Measurements from ENCODE around the gene ERMP1. TPM values are rescaled to one million over a fixed set of nuclear protein-coding genes. Genes with fewer than 3 reads are reported as not detected.

Gene ERMP1
- polyA plus RNA-seq, 2 of the 4 experiments (the other 2 are of a cell fraction): 22.5 to 53.4 TPM

GRCh38 chr9:5764130-5764868 is 68.6 kb downstream of the ERMP1 start:
- FAIRE-seq: no peak
- POLR2A ChIA-PET: no interaction called here

GRCh38 chr9:5762421-5762820 is 70.5 kb downstream of the ERMP1 start:
- FAIRE-seq (no peak), ATAC-seq (no peak), DNase-seq (ENCODE audit: low read depth in 1 of 2, low spot score in 1 of 2) (no peak)
- POLR2A ChIA-PET: no interaction called here
- CTCF ChIA-PET: interaction anchor here (1.6 to 1.9 kb wide), 3 partner anchors 11 to 20 kb away, joined by 4 to 7 read pairs (median 5); no protein-coding TSS in a partner anchor
- Histone ChIP-seq H3K27ac (no peak overlapping the region), H3K4me1 (no peaks in the 10 kb centered on the region), H3K4me2 (no peak overlapping the region), H3K4me3 (no peak overlapping the region), H3K9me3 (no peaks in the 10 kb centered on the region)
- WGBS (ENCODE audit: missing lambda C conversion rate): 77% methylated on average over 4 of the region's 4 CpGs
- TF ChIP-seq MAFK (IDR thresholded peaks at IDR 0.05; ENCODE audit: partially characterized antibody) (no peak), NPAS2 (CRISPR knock-in tag; IDR thresholded peaks at IDR 0.05; ENCODE audit: borderline replicate concordance) (no peak), RARB (CRISPR knock-in tag; IDR thresholded peaks at IDR 0.05) (no peak), POLR2A (IDR thresholded peaks at IDR 0.05; ENCODE audit: low read length) (no peak), HOXB13 (CRISPR knock-in tag; IDR thresholded peaks at IDR 0.05; ENCODE audit: low read depth) (no peak), USF2 (IDR thresholded peaks at IDR 0.05) (no peak), TP53 (CRISPR knock-in tag; IDR thresholded peaks at IDR 0.05) (no peak), ELK1 (IDR thresholded peaks at IDR 0.05; ENCODE audit: low read depth, low read length) (no peak), E2F6 (IDR thresholded peaks at IDR 0.05; ENCODE audit: borderline replicate concordance, low read depth) (no peak), HOXA7 (CRISPR knock-in tag; IDR thresholded peaks at IDR 0.05) (no peak), CHD2 (IDR thresholded peaks at IDR 0.05; ENCODE audit: low read length, partially characterized antibody) (no peak), EP300 (IDR thresholded peaks at IDR 0.05) (no peak), ATOH8 (CRISPR knock-in tag; IDR thresholded peaks at IDR 0.05; ENCODE audit: low read depth) (no peak), EHMT2 (IDR thresholded peaks at IDR 0.05; ENCODE audit: low read depth) (no peak), CBX2 (IDR thresholded peaks at IDR 0.05; ENCODE audit: borderline replicate concordance, low read depth) (no peak)

More at GRCh38 chr9:5764130-5764868, 68.6 kb downstream of the ERMP1 start:
- TF ChIP-seq ZC3H11A (IDR thresholded peaks at IDR 0.05): no peak
- no peak for TF ChIP-seq HDAC2 (IDR thresholded peaks at IDR 0.05)
- Histone ChIP-seq H3K4me2 (no peak overlapping the region), H3K27ac (no peak overlapping the region), H3K4me3 (no peak overlapping the region), H3K9me3 (no peaks in the 10 kb centered on the region), H3K4me1 (no peaks in the 10 kb centered on the region)
- 93% methylated on average over 1 of the region's 1 CpG for WGBS (ENCODE audit: missing lambda C conversion rate)
- no peak for DNase-seq (ENCODE audit: low read depth in 1 of 2, low spot score in 1 of 2)
- CTCF ChIA-PET: interaction anchor here (1.1 kb wide), 1 partner anchor 35 kb away, joined by 5 read pairs; no protein-coding TSS in a partner anchor
- ATAC-seq: no peak

- FAIRE-seq (no peak), DNase-seq (ENCODE audit: low read depth in 1 of 2, low spot score in 1 of 2) (no peak), ATAC-seq (no peak)
- Histone ChIP-seq H3K4me3 (no peak overlapping the region), H3K4me1 (no peaks in the 10 kb centered on the region), H3K27ac (no peak overlapping the region), H3K9me3 (no peaks in the 10 kb centered on the region), H3K4me2 (no peak overlapping the region)
- ChIA-PET POLR2A (no interaction called here), CTCF (no interaction called here)
- TF ChIP-seq MYC (IDR thresholded peaks at IDR 0.05; ENCODE audit: borderline replicate concordance, low read length) (no peak), RAD21 (conservative IDR thresholded peaks at IDR 0.05 in 1 of 2, IDR thresholded peaks at IDR 0.05 in 1 of 2) (no peak), GATA3 (IDR thresholded peaks at IDR 0.05; ENCODE audit: borderline replicate concordance) (no peak), USF2 (IDR thresholded peaks at IDR 0.05) (no peak), PHF8 (IDR thresholded peaks at IDR 0.05; ENCODE audit: borderline replicate concordance, low read depth) (no peak)
- WGBS (ENCODE audit: missing lambda C conversion rate): 92% methylated on average over 1 of the region's 1 CpG
These were observed 72.6 kb downstream of the ERMP1 start for GRCh38 chr9:5760338-5760737.
